Activated CD4-positive, alpha-beta memory T cell treated with anti-CD3 and anti-CD28 coated beads for 36 hours (primary cell): ENCODE data around the gene RORC. TPM values are rescaled to one million over a fixed set of nuclear protein-coding genes. Genes with fewer than 3 reads are reported as not detected.
"Not testable (repeated sequence)": the region's sequence is repeated elsewhere in the genome, so short reads cannot be mapped to it uniquely, and the experiment has no call there.

Experiments used
- CTCF ChIA-PET: fragments of 350-600 bp; sonication (Branson Sonifier 250); formaldehyde crosslinking; loops from one replicate; lab custom pipeline; 2021; ENCODE audit warnings: antibody characterized with exemption, inconsistent platforms; lab: Charles Lee
- POLR2A ChIA-PET: fragments of 350-600 bp; sonication (Branson Sonifier 250); formaldehyde crosslinking; loops from one replicate; lab custom pipeline; 2021; ENCODE audit warnings: antibody characterized with exemption; lab: Charles Lee
- DNase-seq: peaks from one replicate; pipeline ENCODE4 v3.0.0-alpha.2; 2020
- H3K27ac Mint-ChIP-seq: one replicate; pipeline ENCODE4 v1.8.0; 2021; ENCODE audit warnings: mixed read lengths
- H3K27me3 Mint-ChIP-seq: one replicate; pipeline ENCODE4 v1.8.0; 2021; ENCODE audit warnings: mixed read lengths
- H3K36me3 Mint-ChIP-seq: one replicate; pipeline ENCODE4 v1.8.0; 2021; ENCODE audit warnings: mixed read lengths
- H3K4me1 Mint-ChIP-seq: one replicate; pipeline ENCODE4 v1.8.0; 2021; ENCODE audit warnings: low read depth, mixed read lengths
- H3K4me3 Mint-ChIP-seq: one replicate; pipeline ENCODE4 v1.8.0; 2021; ENCODE audit warnings: mild to moderate bottlenecking, mixed read lengths
- H3K9me3 Mint-ChIP-seq: one replicate; pipeline ENCODE4 v1.8.0; 2021; ENCODE audit warnings: mixed read lengths
- intact Hi-C: fragments of 100-400 bp; cut with micrococcal nuclease; formaldehyde crosslinking; loops from one replicate; pipeline ENCODE4 v1.15.1; 2023
- total RNA-seq, 2 experiments: library from RNA; stranded (reverse); gene quantifications; one replicate each; pipeline ENCODE4 v1.2.3, GENCODE V29; 2021

Gene RORC
- total RNA-seq, 2 experiments from 2014 or later = 9.9 to 10.9 TPM

DNA sequence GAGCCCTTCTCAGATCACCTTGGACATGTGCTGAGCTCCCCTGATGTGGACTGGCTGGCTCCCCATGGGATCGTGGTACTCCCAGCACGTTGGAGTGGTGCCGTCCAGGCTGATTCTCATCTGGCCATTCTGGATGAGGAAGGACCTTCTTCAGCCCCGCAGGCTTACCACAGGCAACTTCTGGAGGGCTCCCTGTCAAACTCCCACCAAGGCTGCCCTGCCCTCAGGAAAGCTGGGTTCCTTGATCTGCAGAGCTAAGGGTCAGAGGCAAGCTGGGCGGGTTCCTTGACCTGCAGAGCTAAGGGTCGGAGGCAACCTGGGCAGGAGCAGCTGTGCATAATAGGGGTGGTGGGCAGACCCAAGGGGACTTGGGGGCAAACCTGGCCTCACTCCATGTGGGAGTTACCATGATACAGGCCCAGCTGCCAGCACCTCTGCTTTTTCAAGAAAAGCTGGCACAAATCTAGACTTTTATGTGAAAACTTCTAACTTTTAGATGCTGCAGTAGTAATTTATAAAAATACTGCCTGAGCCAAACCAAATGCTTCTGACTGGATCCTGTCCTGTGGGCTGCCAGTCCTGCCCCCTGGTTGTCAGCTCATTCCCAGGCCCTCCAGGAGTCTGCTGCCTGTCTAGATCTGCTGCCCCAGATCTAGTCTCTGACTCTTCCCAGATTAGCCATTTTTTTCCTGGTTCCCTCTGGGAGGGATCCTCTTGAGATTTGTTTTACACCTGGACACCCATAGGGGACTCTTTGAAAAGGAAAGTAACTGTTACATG is 27.5 kb upstream of the RORC start:
- H3K27me3 Mint-ChIP-seq = no peaks in the 10 kb centered on the region
- no peak for DNase-seq
- no peak overlapping the region for H3K4me3 Mint-ChIP-seq
- H3K4me1 Mint-ChIP-seq = peaks cover 3% of the 10 kb centered on the region
- ChIA-PET POLR2A (interaction anchor here (0.5 kb wide), 1 partner anchor 1720 kb away, joined by 3 read pairs; no protein-coding TSS in a partner anchor), CTCF (interaction anchor here (1.4 to 1.8 kb wide), 2 partner anchors 30 to 142 kb away, joined by 4 to 5 read pairs; no protein-coding TSS in a partner anchor)
- no peak overlapping the region for H3K27ac Mint-ChIP-seq
- intact Hi-C loops = no loop called here
- H3K36me3 Mint-ChIP-seq = no peaks in the 10 kb centered on the region
- H3K9me3 Mint-ChIP-seq = no peaks in the 10 kb centered on the region

DNA sequence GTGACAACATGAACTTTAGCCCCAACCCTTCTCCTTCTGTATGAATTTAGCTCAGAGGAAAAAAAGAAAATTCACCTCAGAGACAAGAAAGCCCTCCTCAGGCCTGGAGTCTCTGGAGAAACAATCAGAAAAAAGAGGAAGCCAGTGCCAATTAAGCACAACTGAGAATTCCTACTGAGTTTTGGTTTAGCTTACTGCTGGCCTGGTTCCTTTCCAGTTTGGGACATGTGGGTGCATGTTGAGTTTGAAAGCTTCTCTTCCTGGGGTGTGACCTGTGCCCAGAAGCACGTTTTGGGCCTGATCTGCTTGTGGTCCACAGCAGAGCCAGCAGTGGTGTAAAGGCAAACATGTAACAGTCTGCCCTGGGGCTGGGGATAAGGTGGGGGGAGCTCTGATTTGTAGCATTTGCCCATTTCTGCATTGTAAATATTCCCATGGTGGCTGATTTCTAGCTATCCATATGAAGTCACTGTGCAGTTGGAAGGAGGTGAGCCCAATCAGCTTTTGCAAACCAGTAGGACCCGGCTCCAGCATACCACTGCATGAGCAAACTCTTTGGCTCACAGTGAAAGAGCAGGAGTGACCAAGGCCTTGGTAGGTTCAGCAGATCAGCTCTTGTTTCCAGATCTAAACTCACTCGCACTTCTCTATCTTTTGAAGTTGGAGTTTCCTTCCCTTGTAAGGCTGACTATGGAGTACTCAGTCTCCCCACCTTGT is 26.6 kb upstream of the RORC start:
- peaks cover 3% of the 10 kb centered on the region for H3K4me1 Mint-ChIP-seq
- H3K27me3 Mint-ChIP-seq = no peaks in the 10 kb centered on the region
- ChIA-PET POLR2A (no interaction called here), CTCF (interaction anchor here (0.6 to 1.6 kb wide), 4 partner anchors 9 to 143 kb away, joined by 3 to 6 read pairs (median 4); no protein-coding TSS in a partner anchor)
- intact Hi-C loops = no loop called here
- no peak overlapping the region for H3K4me3 Mint-ChIP-seq
- no peaks in the 10 kb centered on the region for H3K9me3 Mint-ChIP-seq
- DNase-seq = no peak
- no peak overlapping the region for H3K27ac Mint-ChIP-seq
- H3K36me3 Mint-ChIP-seq = no peaks in the 10 kb centered on the region

GRCh38 chr1:151855933-151856332 is 24.3 kb upstream of the RORC start:
- Mint-ChIP-seq H3K27me3 (no peaks in the 10 kb centered on the region), H3K9me3 (no peaks in the 10 kb centered on the region), H3K4me1 (peaks cover 3% of the 10 kb centered on the region), H3K4me3 (no peak overlapping the region), H3K36me3 (peaks cover 9% of the 10 kb centered on the region), H3K27ac (no peak overlapping the region)
- no peak for DNase-seq
- POLR2A ChIA-PET = no interaction called here
- CTCF ChIA-PET = no interaction called here
- intact Hi-C loops = no loop called here

- CTCF ChIA-PET, H3K4me1 Mint-ChIP-seq, H3K9me3 Mint-ChIP-seq, POLR2A ChIA-PET, DNase-seq, H3K27me3 Mint-ChIP-seq, intact Hi-C loops, H3K4me3 Mint-ChIP-seq, H3K27ac Mint-ChIP-seq: not testable (repeated sequence)
- H3K36me3 Mint-ChIP-seq = peaks cover 11% of the 10 kb centered on the region
Measured at GRCh38 chr1:151855516-151855915, 23.9 kb upstream of the RORC start.

- intact Hi-C loops = no loop called here
- H3K4me3 Mint-ChIP-seq = no peak overlapping the region
- H3K4me1 Mint-ChIP-seq = peaks cover 3% of the 10 kb centered on the region
- H3K36me3 Mint-ChIP-seq = peaks cover 19% of the 10 kb centered on the region
- no peak overlapping the region for H3K27ac Mint-ChIP-seq
- no peaks in the 10 kb centered on the region for H3K9me3 Mint-ChIP-seq
- ChIA-PET CTCF (no interaction called here), POLR2A (no interaction called here)
- no peak for DNase-seq
- H3K27me3 Mint-ChIP-seq = no peaks in the 10 kb centered on the region
Measured at GRCh38 chr1:151854658-151855057, 23.1 kb upstream of the RORC start.

DNA sequence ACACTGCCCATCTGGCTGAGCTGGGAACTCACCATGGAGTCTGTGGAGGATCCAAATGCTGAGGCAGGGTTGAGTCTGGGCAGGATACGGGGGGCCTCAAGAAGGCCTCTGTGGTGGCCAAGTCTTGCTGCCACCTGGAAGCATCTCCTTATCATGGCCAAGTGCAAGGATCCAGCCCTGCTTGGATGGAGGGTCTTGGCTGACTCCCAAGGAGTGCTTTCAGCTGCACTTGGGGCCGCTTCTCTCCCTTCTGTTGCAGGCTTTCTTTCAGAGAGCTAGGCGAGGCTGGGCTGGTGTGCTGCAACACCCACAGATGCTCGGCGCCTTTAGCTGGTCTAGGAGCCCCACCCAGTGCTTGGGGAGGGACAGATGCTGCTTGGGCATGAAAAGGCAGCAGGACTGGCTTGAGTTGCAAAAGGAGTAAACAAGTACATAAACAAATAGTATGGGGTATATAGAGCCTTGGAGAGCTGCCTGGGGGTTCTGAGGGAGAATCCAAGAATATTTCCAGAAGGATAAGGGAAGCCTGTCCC is 21.9 kb upstream of the RORC start, which contains the start of gene THEM5:
Gene THEM5, minus strand, starts transcription at position 302 of the 533 bp plus-strand sequence. Its CDS starts 147 bp downstream, at position 155.
- Mint-ChIP-seq H3K4me3 (no peak within 1 kb of the TSS), H3K9me3 (no peaks in the 10 kb centered on the region), H3K27ac (no peak within 1 kb of the TSS), H3K4me1 (peaks cover 13% of the 10 kb centered on the region), H3K36me3 (peaks cover 27% of the 10 kb centered on the region), H3K27me3 (no peaks in the 10 kb centered on the region)
- no peak for DNase-seq
- ChIA-PET POLR2A (interaction anchor here (1.3 kb wide), 1 partner anchor 14 kb away, joined by 3 read pairs; the partner anchor contains the start of gene C2CD4D), CTCF (interaction anchor here (2.2 kb wide), 1 partner anchor 17 kb away, joined by 4 read pairs; no protein-coding TSS in a partner anchor)
- intact Hi-C loops = no loop called here

DNA sequence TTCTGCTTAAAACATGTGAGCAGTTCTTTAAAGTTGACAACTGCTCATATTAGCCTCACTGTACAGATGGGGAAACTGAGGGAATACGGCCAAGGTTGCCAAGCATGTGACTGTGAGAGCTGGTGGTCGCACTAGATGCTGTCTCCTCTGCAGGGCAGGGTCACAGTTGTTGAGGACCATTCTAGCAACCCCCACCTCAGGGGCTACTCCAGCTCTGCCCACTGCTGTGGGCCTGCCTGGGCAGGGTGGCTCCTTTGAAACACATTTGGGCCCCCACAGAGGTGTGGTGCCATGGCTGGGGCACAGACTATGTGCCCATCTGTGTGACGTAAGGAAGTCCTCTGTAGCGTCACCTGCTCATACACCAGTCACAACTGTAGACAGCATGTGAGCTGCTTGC is 21.1 kb upstream of the RORC start:
- POLR2A ChIA-PET = interaction anchor here (1.5 kb wide), 1 partner anchor 13 kb away, joined by 5 read pairs; the partner anchor contains the start of gene C2CD4D
- H3K27me3 Mint-ChIP-seq = no peaks in the 10 kb centered on the region
- DNase-seq = no peak
- peaks cover 21% of the 10 kb centered on the region for H3K4me1 Mint-ChIP-seq
- CTCF ChIA-PET = interaction anchor here (0.9 to 2.2 kb wide), 2 partner anchors 16 to 149 kb away, joined by 3 to 4 read pairs; no protein-coding TSS in a partner anchor
- intact Hi-C loops = no loop called here
- H3K36me3 Mint-ChIP-seq = peaks cover 29% of the 10 kb centered on the region
- H3K4me3 Mint-ChIP-seq = no peak overlapping the region
- H3K9me3 Mint-ChIP-seq = no peaks in the 10 kb centered on the region
- no peak overlapping the region for H3K27ac Mint-ChIP-seq

GRCh38 chr1:151851886-151852285 is 20.3 kb upstream of the RORC start:
- H3K4me3 Mint-ChIP-seq = no peak overlapping the region
- ChIA-PET POLR2A (interaction anchor here (1.5 kb wide), 1 partner anchor 12 kb away, joined by 5 read pairs; the partner anchor contains the start of gene C2CD4D), CTCF (interaction anchor here (0.9 to 2.2 kb wide), 2 partner anchors 15 to 150 kb away, joined by 3 to 4 read pairs; no protein-coding TSS in a partner anchor)
- H3K36me3 Mint-ChIP-seq = peaks cover 33% of the 10 kb centered on the region
- H3K9me3 Mint-ChIP-seq = no peaks in the 10 kb centered on the region
- intact Hi-C loops = no loop called here
- no peak overlapping the region for H3K27ac Mint-ChIP-seq
- H3K4me1 Mint-ChIP-seq = peaks cover 26% of the 10 kb centered on the region
- no peaks in the 10 kb centered on the region for H3K27me3 Mint-ChIP-seq
- no peak for DNase-seq

DNA sequence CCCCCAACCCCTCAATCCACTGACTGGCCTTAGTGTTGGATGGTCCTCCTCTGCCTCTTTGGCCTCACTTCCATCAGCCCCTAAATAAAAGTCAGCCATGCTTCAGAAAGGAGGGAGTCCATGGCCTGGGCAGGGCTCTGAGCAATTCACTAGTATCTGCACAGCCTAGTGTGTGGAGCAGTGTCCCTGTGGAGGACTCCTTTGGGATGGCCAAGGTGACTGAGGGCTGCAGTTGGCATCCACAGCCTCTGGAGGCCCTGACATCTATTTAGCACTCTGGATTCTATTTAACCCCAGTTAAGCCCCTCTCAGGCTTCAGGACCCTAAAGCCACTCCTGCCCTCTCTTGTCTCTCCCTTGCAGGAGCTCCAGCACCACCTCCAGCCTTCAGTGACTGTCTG is 18.3 kb upstream of the RORC start:
- H3K9me3 Mint-ChIP-seq = no peaks in the 10 kb centered on the region
- H3K4me1 Mint-ChIP-seq = peaks cover 39% of the 10 kb centered on the region
- H3K27me3 Mint-ChIP-seq = no peaks in the 10 kb centered on the region
- ChIA-PET CTCF (interaction anchor here (4.7 kb wide), 1 partner anchor 12 kb away, joined by 36 read pairs; the partner anchor contains the start of gene C2CD4D), POLR2A (no interaction called here)
- peaks cover 46% of the 10 kb centered on the region for H3K36me3 Mint-ChIP-seq
- no peak for DNase-seq
- H3K27ac Mint-ChIP-seq = peak overlapping the region; percentile 88
- intact Hi-C loops = loop anchor here (2.0 to 5.0 kb wide), 3 partner anchors 47 to 142 kb away; partner anchors contain the start of gene S100A10
- H3K4me3 Mint-ChIP-seq = no peak overlapping the region

- no peak overlapping the region for H3K4me3 Mint-ChIP-seq
- no peaks in the 10 kb centered on the region for H3K27me3 Mint-ChIP-seq
- H3K4me1 Mint-ChIP-seq = peaks cover 41% of the 10 kb centered on the region
- intact Hi-C loops = loop anchor here (2.0 to 5.0 kb wide), 3 partner anchors 48 to 143 kb away; partner anchors contain the start of gene S100A10
- H3K27ac Mint-ChIP-seq = peak overlapping the region; percentile 88
- peaks cover 53% of the 10 kb centered on the region for H3K36me3 Mint-ChIP-seq
- no peaks in the 10 kb centered on the region for H3K9me3 Mint-ChIP-seq
- ChIA-PET POLR2A (interaction anchor here (0.6 to 1.6 kb wide), 6 partner anchors 9 to 29 kb away, joined by 3 to 5 read pairs (median 4); no protein-coding TSS in a partner anchor), CTCF (interaction anchor here (0.8 to 4.7 kb wide), 4 partner anchors 9 to 255 kb away, joined by 3 to 36 read pairs (median 4); partner anchors contain the start of gene C2CD4D)
- no peak for DNase-seq
Measured at GRCh38 chr1:151849126-151849525, 17.5 kb upstream of the RORC start.

GRCh38 chr1:151847867-151848596 is 16.4 kb upstream of the RORC start:
- Mint-ChIP-seq H3K4me1 (peaks cover 41% of the 10 kb centered on the region), H3K9me3 (no peaks in the 10 kb centered on the region), H3K36me3 (peaks cover 58% of the 10 kb centered on the region), H3K27me3 (no peaks in the 10 kb centered on the region), H3K4me3 (no peak overlapping the region), H3K27ac (peak overlapping the region; percentile 88)
- ChIA-PET POLR2A (interaction anchor here (1.0 to 1.6 kb wide), 7 partner anchors 8 to 28 kb away, joined by 3 to 5 read pairs (median 4); partner anchors contain the start of gene C2CD4D), CTCF (interaction anchor here (1.1 to 4.7 kb wide), 4 partner anchors 10 to 254 kb away, joined by 3 to 36 read pairs (median 4); partner anchors contain the start of gene C2CD4D)
- intact Hi-C loops = loop anchor here (1.0 to 5.0 kb wide), 5 partner anchors 9 to 144 kb away; partner anchors contain the start of genes C2CD4D and S100A10
- no peak for DNase-seq
